ENCODE results near the gene PCNX2.
"Not testable (repeated sequence)": the region's sequence is repeated elsewhere in the genome, so short reads cannot be mapped to it uniquely, and the experiment has no call there.

The PCNX2 gene

GRCh38 chr1:233211106-233211505, 84.4 kb downstream of the PCNX2 start:
- Histone ChIP-seq H3K27ac (ENCODE audit: low read depth, low read length) (no peak overlapping the region), H3K4me3 (ENCODE audit: low read depth in 1 of 2, low read length in 2 of 2) (no peak overlapping the region), H3K27me3 (ENCODE audit: control insufficient read depth in 1 of 2, insufficient read depth in 2 of 2, low read length in 2 of 2) (no peaks in the 10 kb centered on the region), H3K36me3 (ENCODE audit: insufficient read depth, low read length) (no peaks in the 10 kb centered on the region), H3K9ac (ENCODE audit: low read length) (no peak overlapping the region), H3K9me3 (ENCODE audit: low read length) (no peaks in the 10 kb centered on the region), H3K4me1 (ENCODE audit: insufficient read depth, low read length) (no peaks in the 10 kb centered on the region)

- no peaks in the 10 kb centered on the region for H3K4me1 ChIP-seq (ENCODE audit: insufficient read depth, low read length)
- H3K4me3 ChIP-seq (ENCODE audit: low read depth in 1 of 2, low read length in 2 of 2), result no peak overlapping the region
- H3K9ac ChIP-seq (ENCODE audit: low read length), result no peak overlapping the region
- no peaks in the 10 kb centered on the region for H3K27me3 ChIP-seq (ENCODE audit: control insufficient read depth in 1 of 2, insufficient read depth in 2 of 2, low read length in 2 of 2)
- no peak overlapping the region for H3K27ac ChIP-seq (ENCODE audit: low read depth, low read length)
- no peaks in the 10 kb centered on the region for H3K36me3 ChIP-seq (ENCODE audit: insufficient read depth, low read length)
- H3K9me3 ChIP-seq (ENCODE audit: low read length), result no peaks in the 10 kb centered on the region
These were observed 86.0 kb downstream of the PCNX2 start for GRCh38 chr1:233209481-233209880.

GRCh38 chr1:233208687-233209086, 86.8 kb downstream of the PCNX2 start:
- no peaks in the 10 kb centered on the region for H3K9me3 ChIP-seq (ENCODE audit: low read length)
- no peaks in the 10 kb centered on the region for H3K27me3 ChIP-seq (ENCODE audit: control insufficient read depth in 1 of 2, insufficient read depth in 2 of 2, low read length in 2 of 2)
- no peak overlapping the region for H3K9ac ChIP-seq (ENCODE audit: low read length)
- no peak overlapping the region for H3K4me3 ChIP-seq (ENCODE audit: low read depth in 1 of 2, low read length in 2 of 2)
- no peaks in the 10 kb centered on the region for H3K36me3 ChIP-seq (ENCODE audit: insufficient read depth, low read length)
- H3K27ac ChIP-seq (ENCODE audit: low read depth, low read length), result no peak overlapping the region
- H3K4me1 ChIP-seq (ENCODE audit: insufficient read depth, low read length), result no peaks in the 10 kb centered on the region

DNA sequence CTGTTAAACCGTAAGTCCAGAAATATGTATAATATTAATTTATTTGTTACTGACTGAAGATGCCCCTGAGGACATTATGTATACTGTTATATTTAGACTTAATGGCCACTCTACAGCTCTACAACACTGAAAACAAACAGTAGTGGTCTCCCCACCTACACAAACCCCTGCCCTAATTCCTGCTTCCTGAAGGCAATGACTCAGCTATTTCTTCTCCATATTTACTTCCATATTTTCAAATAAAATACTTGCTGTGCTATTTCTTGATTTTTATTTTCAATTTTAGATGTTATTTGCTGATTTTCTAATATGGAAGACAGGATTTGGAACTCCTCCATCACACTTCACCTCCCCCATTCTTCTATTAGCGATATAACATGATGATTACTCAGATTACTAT, 97.6 kb downstream of the PCNX2 start:
- Histone ChIP-seq H3K27me3 (ENCODE audit: control insufficient read depth in 1 of 2, insufficient read depth in 2 of 2, low read length in 2 of 2) (no peaks in the 10 kb centered on the region), H3K9me3 (ENCODE audit: low read length) (peaks cover 5% of the 10 kb centered on the region), H3K27ac (ENCODE audit: low read depth, low read length) (no peak overlapping the region), H3K36me3 (ENCODE audit: insufficient read depth, low read length) (peaks cover 4% of the 10 kb centered on the region), H3K4me3 (ENCODE audit: low read depth in 1 of 2, low read length in 2 of 2) (no peak overlapping the region), H3K9ac (ENCODE audit: low read length) (no peak overlapping the region), H3K4me1 (ENCODE audit: insufficient read depth, low read length) (no peaks in the 10 kb centered on the region)

- Histone ChIP-seq H3K4me3 (ENCODE audit: low read depth in 1 of 2, low read length in 2 of 2) (no peak overlapping the region), H3K9ac (ENCODE audit: low read length) (no peak overlapping the region), H3K27ac (ENCODE audit: low read depth, low read length) (no peak overlapping the region), H3K9me3 (ENCODE audit: low read length) (peaks cover 5% of the 10 kb centered on the region), H3K4me1 (ENCODE audit: insufficient read depth, low read length) (no peaks in the 10 kb centered on the region), H3K27me3 (ENCODE audit: control insufficient read depth in 1 of 2, insufficient read depth in 2 of 2, low read length in 2 of 2) (no peaks in the 10 kb centered on the region), H3K36me3 (ENCODE audit: insufficient read depth, low read length) (peaks cover 4% of the 10 kb centered on the region)
These were observed 101.8 kb downstream of the PCNX2 start for GRCh38 chr1:233193741-233194140.

DNA sequence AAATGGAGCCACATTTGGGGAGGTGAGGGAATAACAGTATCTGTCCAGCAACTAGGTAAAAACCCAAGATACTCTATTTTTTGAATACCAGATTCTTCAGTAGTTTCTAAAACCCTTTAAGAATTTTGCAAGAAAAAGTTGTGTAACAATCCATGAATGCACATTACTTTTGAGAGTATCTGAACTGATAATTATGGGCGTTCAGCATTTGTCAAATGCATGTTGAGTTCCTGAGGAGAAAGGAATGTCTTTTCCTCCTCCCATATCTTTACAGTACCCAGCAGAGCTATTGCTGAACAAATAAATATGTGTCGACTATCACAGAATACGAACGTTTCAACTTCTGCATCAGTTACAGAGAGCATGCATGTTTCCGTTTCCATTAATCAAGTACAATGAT, 104.5 kb downstream of the PCNX2 start:
- Histone ChIP-seq H3K36me3 (ENCODE audit: insufficient read depth, low read length) (no peaks in the 10 kb centered on the region), H3K9ac (ENCODE audit: low read length) (no peak overlapping the region), H3K4me1 (ENCODE audit: insufficient read depth, low read length) (no peaks in the 10 kb centered on the region), H3K27me3 (ENCODE audit: control insufficient read depth in 1 of 2, insufficient read depth in 2 of 2, low read length in 2 of 2) (no peaks in the 10 kb centered on the region), H3K27ac (ENCODE audit: low read depth, low read length) (no peak overlapping the region), H3K9me3 (ENCODE audit: low read length) (peaks cover 5% of the 10 kb centered on the region), H3K4me3 (ENCODE audit: low read depth in 1 of 2, low read length in 2 of 2) (no peak overlapping the region)

DNA sequence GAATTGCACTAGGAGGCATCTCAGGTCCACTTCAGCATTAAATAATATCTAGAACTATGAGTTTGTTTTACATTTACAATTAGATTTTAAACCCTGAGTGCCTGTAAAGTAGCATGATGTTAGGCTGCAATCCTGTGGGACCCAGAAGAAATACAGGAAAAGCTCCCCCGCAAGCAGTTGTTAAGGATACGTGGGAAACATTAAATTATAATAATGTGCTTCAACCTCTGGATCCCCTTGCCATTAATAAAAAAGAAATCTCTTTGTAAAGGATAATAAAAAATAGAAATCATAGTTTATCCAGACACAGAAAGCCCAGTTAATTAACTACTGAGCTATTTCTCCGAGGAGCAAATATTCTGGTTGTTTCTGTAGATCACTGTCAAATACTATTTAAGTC, 106.0 kb downstream of the PCNX2 start:
- H3K4me3 ChIP-seq (ENCODE audit: low read depth in 1 of 2, low read length in 2 of 2), result no peak overlapping the region
- no peak overlapping the region for H3K9ac ChIP-seq (ENCODE audit: low read length)
- no peaks in the 10 kb centered on the region for H3K36me3 ChIP-seq (ENCODE audit: insufficient read depth, low read length)
- H3K27me3 ChIP-seq (ENCODE audit: control insufficient read depth in 1 of 2, insufficient read depth in 2 of 2, low read length in 2 of 2), result no peaks in the 10 kb centered on the region
- no peaks in the 10 kb centered on the region for H3K4me1 ChIP-seq (ENCODE audit: insufficient read depth, low read length)
- H3K27ac ChIP-seq (ENCODE audit: low read depth, low read length), result no peak overlapping the region
- H3K9me3 ChIP-seq (ENCODE audit: low read length), result no peaks in the 10 kb centered on the region

GRCh38 chr1:233188061-233188460, 107.5 kb downstream of the PCNX2 start:
- H3K9me3 ChIP-seq (ENCODE audit: low read length), result no peaks in the 10 kb centered on the region
- no peaks in the 10 kb centered on the region for H3K4me1 ChIP-seq (ENCODE audit: insufficient read depth, low read length)
- no peaks in the 10 kb centered on the region for H3K27me3 ChIP-seq (ENCODE audit: control insufficient read depth in 1 of 2, insufficient read depth in 2 of 2, low read length in 2 of 2)
- H3K36me3 ChIP-seq (ENCODE audit: insufficient read depth, low read length), result no peaks in the 10 kb centered on the region
- no peak overlapping the region for H3K9ac ChIP-seq (ENCODE audit: low read length)
- no peak overlapping the region for H3K4me3 ChIP-seq (ENCODE audit: low read depth in 1 of 2, low read length in 2 of 2)
- H3K27ac ChIP-seq (ENCODE audit: low read depth, low read length), result no peak overlapping the region

- Histone ChIP-seq H3K4me3 (ENCODE audit: low read depth in 1 of 2, low read length in 2 of 2) (no peak overlapping the region), H3K36me3 (ENCODE audit: insufficient read depth, low read length) (no peaks in the 10 kb centered on the region), H3K9ac (ENCODE audit: low read length) (no peak overlapping the region), H3K4me1 (ENCODE audit: insufficient read depth, low read length) (no peaks in the 10 kb centered on the region), H3K27me3 (ENCODE audit: control insufficient read depth in 1 of 2, insufficient read depth in 2 of 2, low read length in 2 of 2) (no peaks in the 10 kb centered on the region), H3K9me3 (ENCODE audit: low read length) (no peaks in the 10 kb centered on the region), H3K27ac (ENCODE audit: low read depth, low read length) (no peak overlapping the region)
These were observed 112.1 kb downstream of the PCNX2 start for GRCh38 chr1:233183226-233184020.

- no peaks in the 10 kb centered on the region for H3K4me1 ChIP-seq (ENCODE audit: insufficient read depth, low read length)
- H3K27me3 ChIP-seq (ENCODE audit: control insufficient read depth in 1 of 2, insufficient read depth in 2 of 2, low read length in 2 of 2), result no peaks in the 10 kb centered on the region
- no peak overlapping the region for H3K4me3 ChIP-seq (ENCODE audit: low read depth in 1 of 2, low read length in 2 of 2)
- no peaks in the 10 kb centered on the region for H3K36me3 ChIP-seq (ENCODE audit: insufficient read depth, low read length)
- no peak overlapping the region for H3K27ac ChIP-seq (ENCODE audit: low read depth, low read length)
- H3K9ac ChIP-seq (ENCODE audit: low read length), result no peak overlapping the region
- H3K9me3 ChIP-seq (ENCODE audit: low read length), result no peaks in the 10 kb centered on the region
These were observed 112.9 kb downstream of the PCNX2 start for GRCh38 chr1:233182587-233182986.

- no peaks in the 10 kb centered on the region for H3K27me3 ChIP-seq (ENCODE audit: control insufficient read depth in 1 of 2, insufficient read depth in 2 of 2, low read length in 2 of 2)
- no peaks in the 10 kb centered on the region for H3K36me3 ChIP-seq (ENCODE audit: insufficient read depth, low read length)
- no peak overlapping the region for H3K9ac ChIP-seq (ENCODE audit: low read length)
- H3K4me3 ChIP-seq (ENCODE audit: low read depth in 1 of 2, low read length in 2 of 2), result no peak overlapping the region
- H3K27ac ChIP-seq (ENCODE audit: low read depth, low read length), result no peak overlapping the region
- H3K4me1 ChIP-seq (ENCODE audit: insufficient read depth, low read length), result no peaks in the 10 kb centered on the region
- no peaks in the 10 kb centered on the region for H3K9me3 ChIP-seq (ENCODE audit: low read length)
These were observed 114.7 kb downstream of the PCNX2 start for GRCh38 chr1:233180641-233181364.

DNA sequence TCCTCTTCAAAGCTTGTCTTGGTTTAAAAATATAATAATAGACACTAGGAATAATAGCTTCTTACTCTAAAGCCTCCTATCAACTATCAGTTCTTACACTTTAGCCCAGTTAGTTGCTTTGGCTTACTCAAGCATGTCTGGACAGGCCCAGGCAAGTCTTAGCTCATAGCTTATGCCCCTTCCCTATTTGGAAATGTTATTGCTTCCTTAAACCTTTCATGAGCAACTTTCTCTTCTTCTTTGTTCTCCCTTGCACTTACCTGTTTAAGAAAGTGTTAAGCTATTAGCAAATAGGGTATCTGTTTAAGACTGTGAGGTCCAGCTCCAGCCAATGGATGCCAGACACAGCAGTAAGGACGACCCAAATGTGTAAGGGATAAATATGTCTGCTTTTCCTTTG, 115.9 kb downstream of the PCNX2 start:
- H3K4me3 ChIP-seq (ENCODE audit: low read depth in 1 of 2, low read length in 2 of 2); H3K4me1 ChIP-seq (ENCODE audit: insufficient read depth, low read length): not testable (repeated sequence)

More for the DNA sequence above, 115.9 kb downstream of the PCNX2 start:
- not testable (repeated sequence) for H3K27ac ChIP-seq (ENCODE audit: low read depth, low read length); H3K9ac ChIP-seq (ENCODE audit: low read length); H3K27me3 ChIP-seq (ENCODE audit: control insufficient read depth in 1 of 2, insufficient read depth in 2 of 2, low read length in 2 of 2); H3K36me3 ChIP-seq (ENCODE audit: insufficient read depth, low read length); H3K9me3 ChIP-seq (ENCODE audit: low read length)
